WERI-Rb-1 (cell line): ENCODE results near the gene ANKRD44.

Experiments
- DNase-seq: peaks from one replicate; pipeline ENCODE4 v3.0.0-alpha.2; 2020
- H3K27ac ChIP-seq: fragments of 250-450 bp; sonication (Bioruptor Pico); 2 replicates; pipeline ENCODE4 v1.5.1; 2020; ENCODE audit warnings: mild to moderate bottlenecking, moderate library complexity
- H3K27me3 ChIP-seq: fragments of 250-450 bp; sonication (Bioruptor Pico); 2 replicates; pipeline ENCODE4 v1.5.1; 2021; ENCODE audit warnings: mild to moderate bottlenecking, low read depth, moderate library complexity; ENCODE audit not compliant: insufficient read depth, severe bottlenecking
- H3K36me3 ChIP-seq: fragments of 250-450 bp; sonication (Bioruptor Pico); 2 replicates; pipeline ENCODE4 v1.5.1; 2020; ENCODE audit warnings: mild to moderate bottlenecking, moderate library complexity
- H3K4me3 ChIP-seq: 2 replicates; pipeline ENCODE4 v1.5.1; 2011; ENCODE audit warnings: low read depth, mild to moderate bottlenecking, control low read depth, low read length
- H3K9me3 ChIP-seq: fragments of 250-450 bp; sonication (Bioruptor Pico); 2 replicates; pipeline ENCODE4 v1.5.1; 2021; ENCODE audit warnings: mild to moderate bottlenecking, moderate library complexity; ENCODE audit not compliant: severe bottlenecking
- CTCF ChIP-seq: IDR thresholded peaks from 2 replicates; pipeline ENCODE4 v1.5.1; 2011; ENCODE audit warnings: low read depth, mild to moderate bottlenecking, control low read depth, inconsistent platforms, low read length

The ANKRD44 gene

DNA sequence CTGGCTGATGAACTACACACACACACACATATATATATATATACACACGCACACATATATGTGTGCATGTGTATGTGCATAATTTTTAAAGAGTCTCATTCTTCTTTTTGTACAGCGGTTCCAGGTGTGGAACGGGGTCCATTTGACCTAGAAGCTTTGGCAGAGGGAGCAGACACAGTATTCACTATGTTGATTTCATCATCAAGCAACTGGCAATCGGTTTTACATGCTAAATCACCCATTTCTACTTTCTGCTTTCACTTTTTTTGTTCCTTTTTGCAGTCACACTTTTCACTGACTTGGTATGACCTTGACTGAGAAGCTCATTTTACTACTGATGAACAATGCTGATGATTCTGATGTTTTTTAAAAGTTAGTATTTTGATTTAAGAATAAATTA, 321.1 kb downstream of the ANKRD44 start:
- Histone ChIP-seq H3K27ac (no peak overlapping the region), H3K9me3 (no peaks in the 10 kb centered on the region), H3K36me3 (no peaks in the 10 kb centered on the region), H3K4me3 (no peak overlapping the region), H3K27me3 (no peaks in the 10 kb centered on the region)
- no peak for TF ChIP-seq CTCF
- DNase-seq: no peak

GRCh38 chr2:196988639-196989038, 321.9 kb downstream of the ANKRD44 start:
- no peak overlapping the region for H3K4me3 ChIP-seq
- H3K27me3 ChIP-seq: no peaks in the 10 kb centered on the region
- H3K9me3 ChIP-seq: no peaks in the 10 kb centered on the region
- no peaks in the 10 kb centered on the region for H3K36me3 ChIP-seq
- no peak for TF ChIP-seq CTCF
- no peak overlapping the region for H3K27ac ChIP-seq
- no peak for DNase-seq

- no peak for DNase-seq
- Histone ChIP-seq H3K36me3 (no peaks in the 10 kb centered on the region), H3K4me3 (no peak overlapping the region), H3K9me3 (no peaks in the 10 kb centered on the region), H3K27ac (no peak overlapping the region), H3K27me3 (no peaks in the 10 kb centered on the region)
- no peak for TF ChIP-seq CTCF
These were observed 322.8 kb downstream of the ANKRD44 start for GRCh38 chr2:196987649-196988364.

DNA sequence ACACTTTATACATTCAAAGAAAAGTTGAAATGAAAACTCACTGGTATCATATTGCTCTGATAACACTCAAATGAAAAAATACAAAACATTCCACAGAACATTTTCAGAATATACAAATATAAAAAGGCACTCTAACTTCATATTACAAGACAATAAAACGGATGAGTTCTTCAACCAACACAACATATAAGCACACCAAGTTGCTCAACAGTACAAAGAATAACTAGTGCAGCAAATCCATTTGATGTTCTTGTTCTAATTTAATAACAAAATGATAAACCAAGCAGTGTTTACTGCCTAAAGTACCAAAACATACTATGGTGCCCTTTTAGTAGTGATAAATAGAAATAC, 323.3 kb downstream of the ANKRD44 start:
- H3K27ac ChIP-seq: no peak overlapping the region
- no peaks in the 10 kb centered on the region for H3K27me3 ChIP-seq
- no peak for TF ChIP-seq CTCF
- no peaks in the 10 kb centered on the region for H3K36me3 ChIP-seq
- no peaks in the 10 kb centered on the region for H3K9me3 ChIP-seq
- DNase-seq: no peak
- no peak overlapping the region for H3K4me3 ChIP-seq

- H3K27me3 ChIP-seq: no peaks in the 10 kb centered on the region
- H3K36me3 ChIP-seq: no peaks in the 10 kb centered on the region
- no peak for TF ChIP-seq CTCF
- no peak overlapping the region for H3K4me3 ChIP-seq
- DNase-seq: no peak
- H3K9me3 ChIP-seq: no peaks in the 10 kb centered on the region
- H3K27ac ChIP-seq: no peak overlapping the region
These were observed 324.9 kb downstream of the ANKRD44 start for GRCh38 chr2:196985511-196986183.

DNA sequence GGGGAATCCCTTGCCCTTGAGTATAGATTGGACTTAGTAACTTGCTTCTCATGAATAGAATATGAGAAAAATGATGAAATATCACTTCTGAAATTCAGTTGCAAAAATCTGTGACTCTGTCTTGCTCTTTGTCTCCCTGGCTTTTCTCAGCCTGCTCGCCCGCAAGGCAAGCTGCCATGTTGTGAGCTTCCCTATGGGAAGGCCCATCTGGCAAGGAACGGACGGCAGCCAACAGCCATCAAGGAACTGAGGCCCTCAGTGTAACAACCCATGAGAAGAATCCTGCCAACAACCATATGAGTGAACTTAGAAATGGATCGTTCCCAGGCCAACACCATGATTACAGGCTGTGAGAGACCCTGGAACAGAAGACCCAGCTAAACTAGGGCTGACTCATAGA, 325.7 kb downstream of the ANKRD44 start:
- no peaks in the 10 kb centered on the region for H3K36me3 ChIP-seq
- no peak overlapping the region for H3K4me3 ChIP-seq
- no peak for DNase-seq
- TF ChIP-seq CTCF: no peak
- H3K27ac ChIP-seq: no peak overlapping the region
- H3K27me3 ChIP-seq: no peaks in the 10 kb centered on the region
- no peaks in the 10 kb centered on the region for H3K9me3 ChIP-seq
